HTERT RPE-1 (cell line): ENCODE results near the gene SIGLEC8.

ENCODE experiments used
- in situ Hi-C: fragments of 300-500 bp; cut with MboI; formaldehyde crosslinking; loops from 4 replicates; pipeline ENCODE4 v1.14.3; 2020; ENCODE audit warnings: low sequenced_read_pairs

SIGLEC8 gene

DNA sequence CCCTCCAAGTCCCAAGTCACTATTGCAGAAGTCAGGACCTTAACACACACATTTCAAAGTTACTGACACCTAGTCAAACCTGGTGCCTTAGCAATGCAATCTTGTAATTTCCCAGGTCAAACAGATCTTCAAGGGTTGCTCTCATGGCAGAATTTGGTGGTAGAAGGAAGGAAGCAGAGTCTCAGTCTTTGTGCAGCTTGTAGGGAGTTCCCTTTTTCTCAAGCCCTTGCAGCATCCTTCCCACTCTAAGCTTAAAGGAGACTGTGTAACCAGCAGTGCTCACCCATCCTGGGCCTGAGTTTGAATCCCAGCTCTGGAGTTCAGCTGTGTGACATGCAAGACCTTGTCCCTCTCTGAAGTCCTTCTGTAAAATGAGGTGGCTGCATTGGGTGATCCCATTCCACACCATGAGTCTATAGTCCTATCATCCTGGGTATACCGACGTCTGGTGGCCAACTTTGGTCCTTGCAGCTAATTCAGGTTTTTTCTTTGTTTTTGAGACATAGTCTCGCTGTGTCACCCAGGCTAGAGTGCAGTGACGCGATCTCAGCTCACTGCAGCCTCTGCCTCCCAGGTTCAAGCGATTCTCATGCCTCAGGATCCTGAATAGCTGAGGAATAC, 50.6 kb downstream of the SIGLEC8 start:
- in situ Hi-C loops, result no loop called here

DNA sequence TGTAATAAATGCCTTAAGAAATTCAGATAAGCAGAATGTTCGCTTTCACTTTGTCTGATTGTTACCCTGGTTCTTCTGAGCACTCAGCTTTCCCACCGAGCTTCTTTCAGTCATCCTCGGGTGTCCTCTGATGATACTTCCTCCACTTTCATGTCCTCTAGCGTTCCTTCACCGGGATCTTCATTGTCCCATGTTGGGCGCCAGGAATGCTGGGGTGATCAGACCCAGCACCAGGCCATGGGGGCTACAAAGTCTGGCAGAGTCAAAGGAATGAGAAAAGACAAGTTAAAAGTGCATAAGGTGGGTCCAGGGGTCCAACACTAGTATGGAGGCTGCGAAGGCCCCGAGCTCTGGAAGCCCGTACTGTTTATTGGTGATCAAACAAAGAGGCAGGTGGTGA, 56.1 kb downstream of the SIGLEC8 start:
- in situ Hi-C loops, result no loop called here
